SK-N-SH (cell line): ENCODE measurements around the gene ADIPOR2. TPM values are rescaled to one million over a fixed set of nuclear protein-coding genes. Genes with fewer than 3 reads are reported as not detected.

Source experiments
- CTCF ChIA-PET: fragments of 300-600, 350-600 bp; formaldehyde crosslinking; extraction: SDS; loops from one replicate; lab custom pipeline; 2021; lab: Yijun Ruan, JAX
- POLR2A ChIA-PET: fragments of 350-600 bp; sonication (Branson Sonifier 250); formaldehyde crosslinking; extraction: SDS; loops from one replicate; lab custom pipeline; 2020; ENCODE audit warnings: antibody characterized with exemption, inconsistent platforms; lab: Yijun Ruan, JAX
- DNase-seq: peaks from one replicate; pipeline ENCODE4 v3.0.0; 2012
- H2AFZ ChIP-seq: fragments of 200-600 bp; sonication (generic); 2 replicates; pipeline ENCODE4 v1.8.1; 2016; ENCODE audit warnings: antibody characterized with exemption, mild to moderate bottlenecking, low read depth
- H3F3A ChIP-seq: fragments of 200-600 bp; sonication (generic); replicated peaks from 2 replicates; pipeline ENCODE3; 2016; ENCODE audit warnings: antibody characterized with exemption, mild to moderate bottlenecking; ENCODE audit not compliant: insufficient read depth
- H3K27ac ChIP-seq, 2 experiments: fragments of 200-500 bp in 1 of 2; fragments of 200-600 bp in 1 of 2; sonication (Bioruptor generic) in 1 of 2; sonication (generic), shearing (Covaris generic) in 1 of 2; 2 replicates each; pipeline versions ENCODE4 v1.5.1 to v1.6.1; 2014 to 2016; ENCODE audit warnings: low read depth in 2 of 2, inconsistent platforms in 1 of 2, low read length in 1 of 2, mild to moderate bottlenecking in 1 of 2, mixed read lengths in 1 of 2
- H3K27me3 ChIP-seq: fragments of 200-600 bp; sonication (generic), shearing (Covaris generic); 2 replicates; pipeline ENCODE4 v1.6.1; 2016; ENCODE audit warnings: mixed run types; ENCODE audit not compliant: insufficient read depth
- H3K36me3 ChIP-seq, 2 experiments: fragments of 200-500 bp in 1 of 2; fragments of 200-600 bp in 1 of 2; sonication (Bioruptor generic) in 1 of 2; sonication (generic) in 1 of 2; replicated peaks in 1 of 2; 2 replicates each; pipeline versions ENCODE3 to v1.5.1; 2014 to 2016; ENCODE audit warnings: low read length in 1 of 2, mild to moderate bottlenecking in 1 of 2; ENCODE audit not compliant: insufficient read depth in 2 of 2, control insufficient read depth in 1 of 2
- H3K4me1 ChIP-seq, 2 experiments: fragments of 200-500 bp in 1 of 2; fragments of 200-600 bp in 1 of 2; sonication (Bioruptor generic) in 1 of 2; sonication (generic), shearing (Covaris generic) in 1 of 2; 2 replicates each; pipeline versions ENCODE4 v1.5.1 to v1.6.1; 2014 to 2016; ENCODE audit warnings: low read depth in 1 of 2, low read length in 1 of 2, mixed run types in 1 of 2; ENCODE audit not compliant: insufficient read depth in 2 of 2, control insufficient read depth in 1 of 2
- H3K4me2 ChIP-seq: fragments of 200-600 bp; sonication (generic), shearing (Covaris generic); 2 replicates; pipeline ENCODE4 v1.6.1; 2017; ENCODE audit warnings: mixed run types
- H3K4me3 ChIP-seq, 2 experiments: fragments of 200-500 bp in 1 of 2; fragments of 200-600 bp in 1 of 2; sonication (Bioruptor generic) in 1 of 2; sonication (generic), shearing (Covaris generic) in 1 of 2; 2 replicates each; pipeline versions ENCODE4 v1.5.1 to v1.8.1; 2014 to 2016; ENCODE audit warnings: low read depth in 2 of 2, inconsistent platforms in 1 of 2, low read length in 1 of 2, mild to moderate bottlenecking in 1 of 2, mixed read lengths in 1 of 2, moderate library complexity in 1 of 2
- H3K79me2 ChIP-seq: fragments of 200-600 bp; sonication (generic); 2 replicates; pipeline ENCODE4 v1.8.1; 2017; ENCODE audit warnings: mild to moderate bottlenecking; ENCODE audit not compliant: insufficient read depth
- H3K9ac ChIP-seq: fragments of 200-600 bp; sonication (generic); 2 replicates; pipeline ENCODE4 v1.6.1; 2017; ENCODE audit warnings: mixed run types
- H3K9me2 ChIP-seq: fragments of 200-600 bp; sonication (generic); 2 replicates; pipeline ENCODE4 v1.6.1; 2017; ENCODE audit warnings: mixed run types
- H3K9me3 ChIP-seq: fragments of 200-600 bp; sonication (generic); 2 replicates; pipeline ENCODE4 v1.6.1; 2017; ENCODE audit warnings: mixed run types, mild to moderate bottlenecking, moderate library complexity
- H4K20me1 ChIP-seq: fragments of 200-600 bp; sonication (generic); 2 replicates; pipeline ENCODE4 v1.6.1; 2017; ENCODE audit warnings: mild to moderate bottlenecking, mixed run types; ENCODE audit not compliant: insufficient read depth
- CTCF ChIP-seq: fragments of 200-600 bp; sonication (generic); IDR thresholded peaks from 2 replicates; pipeline ENCODE4 v1.6.1; 2017; ENCODE audit warnings: antibody characterized with exemption, mild to moderate bottlenecking, moderate library complexity
- FOXJ3 ChIP-seq: sonication (generic); formaldehyde crosslinking; IDR thresholded peaks from 2 replicates; pipeline ENCODE4 v1.5.1; 2020; ENCODE audit warnings: mild to moderate bottlenecking, missing genetic modification reagents
- FOXM1 ChIP-seq: IDR thresholded peaks from 2 replicates; pipeline ENCODE4 v1.4.0; 2012; ENCODE audit warnings: low read depth, mild to moderate bottlenecking
- JUND ChIP-seq: IDR thresholded peaks from 2 replicates; pipeline ENCODE4 v1.4.0; 2012
- NFIC ChIP-seq: IDR thresholded peaks from 2 replicates; pipeline ENCODE4 v1.4.0; 2012; ENCODE audit warnings: borderline replicate concordance
- PBX3 ChIP-seq: IDR thresholded peaks from 2 replicates; pipeline ENCODE4; 2012
- POLR2AphosphoS5 ChIP-seq: IDR thresholded peaks from 2 replicates; pipeline ENCODE4 v1.6.1; 2012; ENCODE audit warnings: low read depth, low read length
- RXRA ChIP-seq: IDR thresholded peaks from 2 replicates; pipeline ENCODE4 v1.4.0; 2012; ENCODE audit warnings: low read depth, mild to moderate bottlenecking, borderline replicate concordance
- TEAD4 ChIP-seq: IDR thresholded peaks from 2 replicates; pipeline ENCODE4 v1.4.0; 2012; ENCODE audit warnings: mild to moderate bottlenecking, borderline replicate concordance; ENCODE audit not compliant: insufficient read depth
- YY1 ChIP-seq: IDR thresholded peaks from 2 replicates; pipeline ENCODE4 v1.4.0; 2012; ENCODE audit warnings: low read depth, mild to moderate bottlenecking
- WGBS: methylation state at CpG from one replicate; pipeline ENCODE4 v1.1.6; 2017; ENCODE audit warnings: low lambda C conversion rate; 5-methylcytosine and 5-hydroxymethylcytosine counted together
- polyA plus RNA-seq, 3 experiments: library from polyadenylated mRNA; depleted of rRNA; stranded (reverse); fragments of >200 nt; gene quantifications; 2 replicates each; pipeline ENCODE4 v1.2.3, GENCODE V29; 2012

The ADIPOR2 gene
- polyA plus RNA-seq, 1 of the 3 experiments (the other 2 are of a cell fraction) = 17.1 TPM

- H3K4me2 ChIP-seq = no peak overlapping the region
- TF ChIP-seq POLR2AphosphoS5 (no peak), YY1 (no peak), PBX3 (no peak)
- no peak for DNase-seq
- no peaks in the 10 kb centered on the region for H3K36me3 ChIP-seq
- peaks cover 0 to 11% of the 10 kb centered on the region in 2 experiments; a peak in 1 of 4 replicates for H3K4me1 ChIP-seq
- H2AFZ ChIP-seq = no peak overlapping the region
- H3K27ac ChIP-seq = no peak overlapping the region
- no peaks in the 10 kb centered on the region for H3K9me2 ChIP-seq
- H3K27me3 ChIP-seq = peaks cover 10% of the 10 kb centered on the region; the same call in 1 of the 2 replicates
- ChIA-PET CTCF (interaction anchor here (0.7 to 0.8 kb wide), 2 partner anchors 128 to 159 kb away, joined by 3 to 4 read pairs; no protein-coding TSS in a partner anchor), POLR2A (no interaction called here)
- WGBS = 64% methylated on average over 6 of the region's 6 CpGs
- H3K79me2 ChIP-seq = no peaks in the 10 kb centered on the region
- no peaks in the 10 kb centered on the region for H3K9me3 ChIP-seq
- H3K9ac ChIP-seq = no peak overlapping the region
- no peaks in the 10 kb centered on the region for H3F3A ChIP-seq
- H4K20me1 ChIP-seq = no peaks in the 10 kb centered on the region
- no peak overlapping the region for H3K4me3 ChIP-seq
Measured at GRCh38 chr12:1811948-1812291, 121.0 kb downstream of the ADIPOR2 start.

GRCh38 chr12:1812650-1813302 is 121.9 kb downstream of the ADIPOR2 start:
- no peak for TF ChIP-seq CTCF
- no peak for TF ChIP-seq FOXM1
- TF ChIP-seq RXRA = no peak
- TF ChIP-seq FOXJ3 (CRISPR knock-in tag) = no peak
- no peak for TF ChIP-seq JUND
- no peak for TF ChIP-seq TEAD4
- TF ChIP-seq NFIC = no peak
- TF ChIP-seq POLR2AphosphoS5 = no peak
- TF ChIP-seq, all 33 proteins: peak for 0
- ChIA-PET CTCF (interaction anchor here (1.0 to 1.7 kb wide), 2 partner anchors 127 to 159 kb away, joined by 3 to 5 read pairs; no protein-coding TSS in a partner anchor), POLR2A (no interaction called here)
- H3K4me1 ChIP-seq = peaks cover 0 to 11% of the 10 kb centered on the region in 2 experiments; a peak in 1 of 4 replicates
- H3K9me2 ChIP-seq = no peaks in the 10 kb centered on the region
- no peaks in the 10 kb centered on the region for H3K36me3 ChIP-seq
- H3K79me2 ChIP-seq = no peaks in the 10 kb centered on the region
- no peak overlapping the region for H3K27ac ChIP-seq
- no peak for DNase-seq
- no peak overlapping the region for H3K4me2 ChIP-seq
- WGBS = 71% methylated on average over 14 of the region's 17 CpGs
- H3K9me3 ChIP-seq = no peaks in the 10 kb centered on the region
- no peak overlapping the region for H2AFZ ChIP-seq
- no peaks in the 10 kb centered on the region for H4K20me1 ChIP-seq
- no peak overlapping the region for H3K4me3 ChIP-seq
- H3K9ac ChIP-seq = no peak overlapping the region
- H3F3A ChIP-seq = no peaks in the 10 kb centered on the region
- peaks cover 10% of the 10 kb centered on the region; the same call in 1 of the 2 replicates for H3K27me3 ChIP-seq
